Smooth muscle cell (in vitro differentiated cells): ENCODE data around the gene LPO. TPM values are rescaled to one million over a fixed set of nuclear protein-coding genes. Genes with fewer than 3 reads are reported as not detected.

Experiments used
- DNase-seq: peaks from one replicate; lab custom pipeline; 2025; ENCODE audit not compliant: unreplicated experiment; lab: John Stamatoyannopoulos, UW
- H2AFZ ChIP-seq: fragments of 200-600 bp; sonication (generic); 2 replicates; pipeline ENCODE4 v1.6.0; 2016; ENCODE audit warnings: antibody characterized with exemption, low read depth, mild to moderate bottlenecking
- H3F3A ChIP-seq: fragments of 200-600 bp; sonication (generic); 2 replicates; pipeline ENCODE4 v1.6.0; 2017; ENCODE audit warnings: antibody characterized with exemption, low read depth
- H3K27ac ChIP-seq: fragments of 200-600 bp; sonication (generic); 2 replicates; pipeline ENCODE4 v1.5.1; 2016; ENCODE audit warnings: low read depth, mild to moderate bottlenecking
- H3K27me3 ChIP-seq: fragments of 200-600 bp; sonication (generic); 2 replicates; pipeline ENCODE4 v1.6.1; 2016; ENCODE audit warnings: low read depth, mild to moderate bottlenecking
- H3K36me3 ChIP-seq: fragments of 200-600 bp; sonication (generic); 2 replicates; pipeline ENCODE4 v1.5.1; 2016; ENCODE audit warnings: low read depth
- H3K4me1 ChIP-seq: fragments of 200-600 bp; sonication (generic); 2 replicates; pipeline ENCODE4 v1.5.1; 2016; ENCODE audit warnings: low read depth
- H3K4me2 ChIP-seq: fragments of 200-600 bp; sonication (generic); 2 replicates; pipeline ENCODE4 v1.6.0; 2016; ENCODE audit warnings: mild to moderate bottlenecking
- H3K4me3 ChIP-seq: fragments of 200-600 bp; sonication (generic); 2 replicates; pipeline ENCODE4 v1.5.1; 2016; ENCODE audit warnings: mild to moderate bottlenecking
- H3K79me2 ChIP-seq: fragments of 200-600 bp; sonication (generic); 2 replicates; pipeline ENCODE4 v1.6.0; 2016; ENCODE audit warnings: low read depth, mild to moderate bottlenecking
- H3K9ac ChIP-seq: fragments of 200-600 bp; sonication (generic); 2 replicates; pipeline ENCODE4 v1.6.0; 2016; ENCODE audit warnings: low read depth
- H3K9me3 ChIP-seq: fragments of 200-600 bp; sonication (generic); replicated peaks from 2 replicates; pipeline ENCODE4 v1.5.1; 2016; ENCODE audit warnings: low read depth
- H4K20me1 ChIP-seq: fragments of 200-600 bp; sonication (generic); 2 replicates; pipeline ENCODE4 v1.6.0; 2016; ENCODE audit warnings: low read depth
- WGBS: methylation state at CpG from one replicate; pipeline ENCODE4 v1.1.7; 2016; ENCODE audit warnings: low lambda C conversion rate; 5-methylcytosine and 5-hydroxymethylcytosine counted together
- polyA plus RNA-seq: library from polyadenylated mRNA; unstranded; fragments of >200 nt; fragmentation: Nextera tagmentation; extraction: Ambion mirVana; gene quantifications from 2 replicates; pipeline ENCODE4 v1.2.1, GENCODE V29; 2016
- total RNA-seq: library from RNA; depleted of rRNA; stranded (reverse); fragments of >200 nt; gene quantifications from 2 replicates; pipeline ENCODE4 v1.2.3, GENCODE V29; 2014
- TF ChIP-seq, protein P1 (sequence below): fragments of 200-600 bp; sonication (generic); IDR thresholded peaks from 2 replicates; pipeline ENCODE4 v1.5.1; 2017; ENCODE audit warnings: borderline replicate concordance, mild to moderate bottlenecking, antibody characterized with exemption; ENCODE audit not compliant: insufficient read depth, poor library complexity, severe bottlenecking

Gene LPO
- total and polyA plus RNA-seq, 2 experiments from 2014 or later, result 3.3 to 4.1 TPM

DNA sequence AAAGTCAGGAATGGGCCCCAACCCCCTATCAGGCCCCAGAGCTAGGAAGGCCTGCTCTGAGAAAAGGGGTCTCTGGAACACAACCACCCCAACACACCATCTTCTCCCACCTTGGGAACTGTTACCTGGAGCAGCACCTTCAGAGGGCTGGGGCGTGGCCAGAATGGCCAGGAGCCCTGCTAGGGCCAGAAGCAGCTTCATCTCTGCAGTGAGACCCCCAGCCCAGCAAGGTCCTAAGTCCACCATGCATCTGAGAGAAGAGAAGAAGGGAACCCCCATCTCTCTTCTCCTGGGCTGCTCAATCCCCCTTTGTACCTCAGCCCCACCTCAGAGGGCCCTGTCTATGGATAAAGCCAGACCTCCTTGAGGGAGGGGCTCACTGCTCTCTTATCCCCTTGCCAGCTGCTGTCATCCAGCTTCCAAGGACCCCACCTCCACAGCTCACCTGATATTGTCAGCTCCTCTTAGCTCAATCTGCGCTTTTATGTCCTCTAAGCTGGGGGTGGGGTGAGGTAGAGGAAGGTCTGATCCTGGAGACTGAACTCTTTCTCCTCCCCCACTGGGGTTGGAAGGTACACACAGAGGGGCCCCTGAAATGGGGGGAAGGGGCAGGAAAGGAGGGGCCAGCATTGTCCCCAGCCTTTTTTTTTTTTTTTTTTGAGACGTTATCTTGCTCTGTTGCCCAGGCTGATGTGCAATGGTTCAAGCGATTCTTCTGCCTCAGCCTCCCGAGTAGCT is 42.3 kb downstream of the LPO start, which contains the start of gene MPO:
TSS of gene MPO (minus strand) at position 456 of the 738 bp plus-strand sequence. CDS start at position 279, 177 bp downstream.
- Histone ChIP-seq H3K9ac (no peak within 1 kb of the TSS), H3F3A (no peaks in the 10 kb centered on the region), H3K36me3 (no peaks in the 10 kb centered on the region), H3K9me3 (no peaks in the 10 kb centered on the region), H3K4me1 (peaks cover 3% of the 10 kb centered on the region), H3K4me2 (no peak within 1 kb of the TSS), H3K79me2 (no peaks in the 10 kb centered on the region), H3K27me3 (no peaks in the 10 kb centered on the region), H2AFZ (no peak within 1 kb of the TSS), H3K27ac (no peak within 1 kb of the TSS), H3K4me3 (no peak within 1 kb of the TSS), H4K20me1 (no peaks in the 10 kb centered on the region)
- TF ChIP-seq, protein P1, sequence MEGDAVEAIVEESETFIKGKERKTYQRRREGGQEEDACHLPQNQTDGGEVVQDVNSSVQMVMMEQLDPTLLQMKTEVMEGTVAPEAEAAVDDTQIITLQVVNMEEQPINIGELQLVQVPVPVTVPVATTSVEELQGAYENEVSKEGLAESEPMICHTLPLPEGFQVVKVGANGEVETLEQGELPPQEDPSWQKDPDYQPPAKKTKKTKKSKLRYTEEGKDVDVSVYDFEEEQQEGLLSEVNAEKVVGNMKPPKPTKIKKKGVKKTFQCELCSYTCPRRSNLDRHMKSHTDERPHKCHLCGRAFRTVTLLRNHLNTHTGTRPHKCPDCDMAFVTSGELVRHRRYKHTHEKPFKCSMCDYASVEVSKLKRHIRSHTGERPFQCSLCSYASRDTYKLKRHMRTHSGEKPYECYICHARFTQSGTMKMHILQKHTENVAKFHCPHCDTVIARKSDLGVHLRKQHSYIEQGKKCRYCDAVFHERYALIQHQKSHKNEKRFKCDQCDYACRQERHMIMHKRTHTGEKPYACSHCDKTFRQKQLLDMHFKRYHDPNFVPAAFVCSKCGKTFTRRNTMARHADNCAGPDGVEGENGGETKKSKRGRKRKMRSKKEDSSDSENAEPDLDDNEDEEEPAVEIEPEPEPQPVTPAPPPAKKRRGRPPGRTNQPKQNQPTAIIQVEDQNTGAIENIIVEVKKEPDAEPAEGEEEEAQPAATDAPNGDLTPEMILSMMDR, result no peak
- 95% methylated on average over 4 of the region's 5 CpGs for WGBS
- DNase-seq, result no peak

GRCh38 chr17:58281511-58282011 is 43.2 kb downstream of the LPO start:
- no peaks in the 10 kb centered on the region for H3K79me2 ChIP-seq
- no peaks in the 10 kb centered on the region for H3K36me3 ChIP-seq
- H3K27ac ChIP-seq, result no peak overlapping the region
- 84% methylated on average over 2 of the region's 2 CpGs for WGBS
- H3F3A ChIP-seq, result no peaks in the 10 kb centered on the region
- no peaks in the 10 kb centered on the region for H3K27me3 ChIP-seq
- no peak for DNase-seq
- no peak overlapping the region for H3K9ac ChIP-seq
- no peak overlapping the region for H3K4me3 ChIP-seq
- no peak overlapping the region for H2AFZ ChIP-seq
- no peaks in the 10 kb centered on the region for H3K9me3 ChIP-seq
- H3K4me2 ChIP-seq, result no peak overlapping the region
- H3K4me1 ChIP-seq, result peaks cover 3% of the 10 kb centered on the region
- no peaks in the 10 kb centered on the region for H4K20me1 ChIP-seq
- TF ChIP-seq, protein P1, result no peak

- Histone ChIP-seq H3K79me2 (no peaks in the 10 kb centered on the region), H4K20me1 (no peaks in the 10 kb centered on the region), H3K36me3 (no peaks in the 10 kb centered on the region), H2AFZ (no peak overlapping the region), H3K27ac (no peak overlapping the region), H3K4me2 (no peak overlapping the region), H3K9me3 (no peaks in the 10 kb centered on the region), H3K4me3 (no peak overlapping the region), H3F3A (no peaks in the 10 kb centered on the region), H3K27me3 (no peaks in the 10 kb centered on the region), H3K4me1 (peaks cover 3% of the 10 kb centered on the region), H3K9ac (no peak overlapping the region)
- DNase-seq, result no peak
- TF ChIP-seq, protein P1, result no peak
- 93% methylated on average over 6 of the region's 6 CpGs for WGBS
These were observed 44.1 kb downstream of the LPO start for GRCh38 chr17:58282442-58282841.
